Left lobe of liver (tissue), 2 donors: ENCODE measurements around the gene PCBD2. TPM values are rescaled to one million over a fixed set of nuclear protein-coding genes. Genes with fewer than 3 reads are reported as not detected.
"Not testable (repeated sequence)": the region's sequence is repeated elsewhere in the genome, so short reads cannot be mapped to it uniquely, and the experiment has no call there.

ENCODE experiments used
- ATAC-seq: fragments of 200-7000 bp; cut with Tn5 transposase; one replicate; pipeline ENCODE4 v1.9.1; 2020; ENCODE audit warnings: mild to moderate bottlenecking, moderate library complexity
- DNase-seq: peaks from one replicate; pipeline ENCODE4 v3.0.0-alpha.2; 2020; ENCODE audit warnings: low spot score
- total RNA-seq: library from RNA; stranded (reverse); gene quantifications from one replicate; pipeline ENCODE4 v1.2.1, GENCODE V29; 2021
- donor health status: DM: no; HTN: no; CAD: no; lungs with moderate emphysema.
- donor health status: DM: no; HTN: yes; CAD: no.

The PCBD2 gene
- total RNA-seq, 1 donor from 2014 or later = 10.6 TPM

DNA sequence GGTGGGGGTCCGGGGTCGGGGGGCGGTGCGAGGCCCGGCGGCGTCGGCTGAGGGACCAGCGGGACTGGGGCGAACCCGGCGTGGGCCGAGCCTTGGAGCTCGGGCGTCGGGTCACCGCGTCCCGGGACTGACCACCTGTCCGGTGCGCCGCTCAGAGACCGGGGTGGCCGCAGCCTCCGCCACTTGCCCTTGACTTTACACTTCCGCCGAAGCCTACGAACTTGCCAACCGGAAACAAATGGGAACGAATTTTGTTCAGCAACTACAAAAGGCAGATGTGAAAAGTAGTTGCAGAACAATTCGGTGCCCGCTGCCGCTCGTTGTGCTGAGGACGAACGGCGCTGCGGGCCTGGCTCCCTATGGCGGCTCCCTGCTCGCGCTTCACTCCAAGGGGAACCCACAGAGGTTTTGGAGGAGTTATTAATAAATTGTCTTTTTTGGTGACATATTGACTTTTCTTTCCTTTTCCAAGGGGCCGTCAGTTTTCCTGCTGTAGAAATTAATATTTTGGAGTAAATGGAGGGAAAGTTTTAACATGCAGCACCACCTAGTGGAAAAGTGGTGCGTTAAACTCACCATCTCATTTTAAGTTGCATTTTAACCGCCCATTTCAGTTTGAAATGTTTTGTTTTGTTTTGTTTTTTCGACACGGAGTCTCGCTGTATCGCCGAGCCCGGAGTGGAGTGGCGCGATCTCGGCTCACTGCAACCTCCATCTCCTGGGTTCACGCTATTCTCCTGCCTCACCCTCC, 490 bp downstream of the PCBD2 start:
- peak; percentile 66 for ATAC-seq

DNA sequence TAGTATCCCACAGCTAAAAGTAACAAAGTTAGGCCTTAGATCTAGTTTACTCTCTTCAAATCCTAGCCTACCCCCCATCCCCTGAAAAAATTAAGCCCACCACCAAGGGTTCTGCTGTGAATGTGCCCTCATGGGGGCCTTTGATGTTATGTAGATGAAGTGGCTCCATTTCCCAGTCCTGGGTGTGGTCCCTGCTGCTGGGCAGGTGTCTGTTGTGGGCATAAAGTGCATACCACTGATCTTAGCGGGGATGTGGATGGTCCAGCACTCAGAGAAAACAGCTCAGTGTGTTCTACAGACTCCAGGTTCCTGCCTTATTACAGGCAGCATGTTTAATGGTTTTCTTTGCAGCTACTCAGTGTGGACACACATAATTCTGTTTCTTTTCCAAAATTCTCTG, 1.9 kb downstream of the PCBD2 start:
- no peak for DNase-seq
- ATAC-seq = no peak

More for the DNA sequence above, 490 bp downstream of the PCBD2 start:
- no peak for DNase-seq

GRCh38 chr5:134910752-134911151, 5.8 kb downstream of the PCBD2 start:
- not testable (repeated sequence) for DNase-seq, ATAC-seq

DNA sequence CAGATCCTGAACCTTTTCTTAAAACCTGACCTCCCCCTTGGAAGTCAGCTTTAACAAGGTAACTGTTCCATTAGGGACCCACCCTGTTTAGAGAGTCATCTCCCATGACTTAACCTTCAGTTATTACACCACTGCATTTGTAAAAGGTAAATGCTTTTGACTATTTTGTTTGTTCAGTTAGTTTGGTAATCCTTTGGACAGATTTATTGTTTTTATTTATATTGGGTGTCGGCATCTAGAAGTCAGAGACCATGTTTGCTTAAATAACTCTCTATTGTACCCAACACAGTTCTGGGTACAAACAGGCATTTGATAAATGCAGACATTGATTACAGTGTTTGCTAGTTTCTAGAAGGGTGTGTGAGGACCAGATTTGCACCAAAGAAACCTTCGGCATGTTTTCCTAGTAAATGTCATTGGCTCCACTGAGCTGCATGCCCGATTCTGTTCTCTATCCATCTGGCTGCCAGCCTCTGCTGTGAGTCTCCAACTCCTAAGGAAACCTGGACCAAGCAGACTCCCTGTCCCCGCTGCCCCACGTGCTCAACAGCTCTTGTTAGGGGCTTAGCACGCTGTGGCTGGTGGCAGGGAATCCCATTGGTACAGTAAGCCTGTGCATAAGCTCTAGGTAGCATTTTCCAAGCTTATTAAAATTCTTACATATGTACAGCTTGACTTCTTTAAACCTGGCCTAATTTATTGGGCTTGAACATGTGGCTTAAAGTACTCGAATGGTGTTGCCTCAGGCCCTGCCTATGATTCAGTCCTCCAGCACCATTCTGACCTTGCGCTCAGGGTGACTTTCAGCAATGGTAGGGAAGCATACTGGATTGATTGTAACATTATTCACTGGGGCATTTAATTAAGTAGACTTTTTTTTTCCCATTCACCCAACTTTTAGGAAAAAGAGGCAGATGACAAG, 6.6 kb downstream of the PCBD2 start:
- ATAC-seq = peak; percentile 68
- DNase-seq = no peak

GRCh38 chr5:134913254-134913653, 8.3 kb downstream of the PCBD2 start:
- no peak for ATAC-seq
- DNase-seq = no peak

- ATAC-seq = no peak
These were observed 8.9 kb downstream of the PCBD2 start for GRCh38 chr5:134913795-134914194.

DNA sequence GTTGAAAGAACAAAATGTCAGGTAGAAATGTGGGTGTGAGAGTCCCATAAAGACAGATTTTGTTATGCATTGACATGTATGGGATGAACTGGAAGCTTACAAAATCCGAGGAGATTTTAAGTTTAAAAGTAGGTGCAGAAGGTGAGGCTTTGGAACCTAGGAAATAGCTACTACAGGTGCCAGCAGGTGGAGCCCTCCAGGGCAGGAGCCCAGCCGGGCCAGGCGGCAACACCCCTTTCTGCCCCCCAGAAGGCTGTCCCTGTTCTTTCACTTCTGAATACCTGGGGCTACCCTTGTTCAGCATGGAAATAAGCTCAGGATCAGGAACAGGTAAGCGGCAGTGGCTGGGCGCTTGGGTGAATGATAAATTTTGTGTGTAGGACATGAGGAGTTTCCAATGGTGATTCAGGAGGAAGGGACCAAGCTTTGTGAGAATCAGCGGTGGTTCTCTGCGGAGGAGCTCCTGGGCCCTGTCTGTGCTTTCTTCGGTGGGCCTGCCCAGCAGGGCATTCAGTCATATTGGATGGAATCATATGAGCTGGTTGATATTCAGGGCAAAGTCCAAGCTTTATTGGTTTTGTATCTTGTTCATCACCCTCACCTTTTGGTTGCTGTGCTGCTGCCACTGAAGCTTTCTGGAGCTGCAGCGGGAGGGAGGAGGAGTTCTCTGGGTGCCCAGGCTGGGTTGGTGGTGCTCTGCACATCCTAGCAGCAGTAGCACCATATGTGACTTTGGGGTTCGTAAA, 12.3 kb downstream of the PCBD2 start:
- peak; percentile 63 for ATAC-seq

More at GRCh38 chr5:134913795-134914194, 8.9 kb downstream of the PCBD2 start:
- DNase-seq = no peak

GRCh38 chr5:134918861-134919260, 13.9 kb downstream of the PCBD2 start:
- DNase-seq = no peak
- ATAC-seq = no peak

More for the DNA sequence above, 12.3 kb downstream of the PCBD2 start:
- DNase-seq = no peak

DNA sequence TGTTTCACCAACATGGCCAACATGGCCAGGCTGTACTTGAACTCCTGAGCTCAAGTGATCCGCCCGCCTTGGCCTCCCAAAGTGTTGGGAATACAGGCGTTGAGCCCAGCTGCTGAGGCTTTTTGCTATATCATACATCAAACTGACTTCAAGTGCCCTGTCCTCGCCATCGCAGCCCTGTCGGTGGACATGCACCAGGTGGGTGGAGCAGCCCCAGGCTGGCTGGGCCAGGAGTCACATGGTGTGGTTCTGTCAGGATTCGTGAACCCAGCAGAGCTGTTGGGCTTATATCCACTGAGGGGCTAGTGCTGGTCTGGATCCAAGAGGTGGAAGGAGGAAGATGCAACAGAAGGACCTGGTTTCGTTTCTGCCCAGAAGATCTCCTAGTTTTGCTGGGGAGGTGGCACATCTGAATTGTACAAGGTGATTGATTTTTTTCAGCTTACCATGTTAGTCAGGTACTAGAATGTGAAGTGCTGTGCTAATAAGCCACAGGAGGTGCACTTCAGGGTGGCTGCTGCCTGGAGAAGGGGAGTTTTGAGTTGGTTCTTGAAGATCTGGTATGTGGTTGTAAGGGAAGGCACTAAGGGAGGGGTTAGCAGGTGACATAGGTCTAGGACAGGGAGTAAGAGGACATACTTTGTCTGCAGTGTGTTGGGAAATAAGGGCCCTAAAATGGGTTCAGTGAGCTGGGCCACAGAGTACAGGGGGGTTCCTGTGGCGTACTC, 16.1 kb downstream of the PCBD2 start:
- ATAC-seq = no peak
- DNase-seq = no peak

DNA sequence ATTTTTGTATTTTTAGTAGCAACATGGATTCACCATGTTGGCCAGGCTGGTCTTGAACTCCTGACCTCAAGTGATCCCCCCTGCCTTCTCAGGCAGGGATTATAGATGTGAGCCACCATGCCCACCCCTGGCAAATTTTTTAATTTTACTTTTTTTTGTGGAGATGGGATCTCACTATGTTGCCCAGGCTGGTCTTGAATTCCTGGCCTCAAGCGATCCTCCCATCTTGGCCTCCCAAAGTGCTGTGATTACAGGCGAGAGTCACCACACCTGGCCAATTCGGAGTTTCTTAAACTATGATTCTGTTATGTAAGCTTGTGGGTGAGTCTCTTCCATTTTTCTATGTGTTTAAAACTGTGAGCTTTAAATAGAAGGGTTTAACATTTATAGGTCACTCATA, 27.6 kb downstream of the PCBD2 start:
- ATAC-seq (no peak), DNase-seq (no peak)

DNA sequence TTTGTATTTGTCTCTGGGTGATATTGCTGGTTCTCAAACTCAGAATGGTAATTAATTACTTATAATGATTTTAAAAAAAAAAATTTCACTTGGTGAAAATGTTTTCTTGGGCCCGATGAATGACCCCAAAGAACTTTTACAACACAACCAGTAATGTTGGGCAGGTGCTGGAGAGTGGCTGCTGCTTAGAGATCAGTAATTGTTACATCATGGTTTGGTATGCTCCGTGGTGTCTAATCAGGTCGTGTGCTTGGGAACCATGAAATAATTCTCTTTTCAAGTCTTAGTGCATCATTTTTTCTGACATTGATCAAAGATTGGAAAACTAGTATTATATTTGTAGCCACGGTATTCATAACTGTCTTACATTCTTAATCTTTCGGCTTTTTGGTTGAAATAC, 29.3 kb downstream of the PCBD2 start:
- DNase-seq = no peak

DNA sequence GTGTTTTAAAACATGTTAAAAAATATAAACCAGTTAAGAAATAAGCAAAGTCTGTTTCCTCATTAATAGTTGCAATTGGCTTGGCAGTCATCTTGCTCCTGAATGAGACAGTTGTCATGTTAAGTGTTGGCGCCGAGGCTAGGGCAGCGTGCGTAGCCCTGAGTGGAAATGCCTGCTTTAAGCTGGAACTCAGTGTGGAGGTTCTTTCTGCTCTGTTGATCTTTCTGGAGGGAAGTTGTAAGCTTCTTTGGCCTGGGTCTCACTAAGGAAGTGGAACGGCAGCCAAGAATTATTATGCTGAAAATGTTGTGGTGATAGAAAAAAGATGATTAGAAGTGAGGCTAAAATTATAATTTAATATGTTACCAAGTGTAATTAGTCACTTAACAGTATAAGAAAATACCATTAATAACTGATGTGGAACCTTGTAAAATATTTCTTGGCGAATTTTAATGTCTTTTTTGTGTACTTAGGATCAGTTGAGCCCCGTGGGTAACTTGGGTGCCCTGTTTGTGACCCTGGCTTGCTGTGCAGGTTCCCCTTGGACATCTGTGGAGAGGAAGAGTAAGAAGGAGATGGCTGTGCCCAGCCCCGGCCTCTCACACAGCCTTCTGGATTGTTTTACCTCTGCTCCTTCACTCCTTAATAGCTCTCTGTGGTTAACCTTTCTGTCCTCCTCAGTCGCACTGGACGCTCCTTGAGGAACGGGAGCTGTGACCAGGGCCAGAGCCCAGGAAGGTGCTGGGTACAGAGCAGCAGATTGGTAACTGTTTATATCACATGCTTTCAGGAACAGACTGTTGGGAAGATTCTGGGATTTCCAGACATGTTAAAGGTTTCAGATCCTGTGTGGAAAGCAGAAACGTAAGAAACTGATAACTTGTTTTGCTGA, 31.0 kb downstream of the PCBD2 start:
- DNase-seq = no peak
- ATAC-seq = no peak

More for the DNA sequence above, 29.3 kb downstream of the PCBD2 start:
- ATAC-seq = no peak

GRCh38 chr5:134937526-134937925, 32.6 kb downstream of the PCBD2 start:
- no peak for ATAC-seq

GRCh38 chr5:134938030-134938429, 33.1 kb downstream of the PCBD2 start:
- DNase-seq (no peak), ATAC-seq (no peak)

More at GRCh38 chr5:134937526-134937925, 32.6 kb downstream of the PCBD2 start:
- no peak for DNase-seq

DNA sequence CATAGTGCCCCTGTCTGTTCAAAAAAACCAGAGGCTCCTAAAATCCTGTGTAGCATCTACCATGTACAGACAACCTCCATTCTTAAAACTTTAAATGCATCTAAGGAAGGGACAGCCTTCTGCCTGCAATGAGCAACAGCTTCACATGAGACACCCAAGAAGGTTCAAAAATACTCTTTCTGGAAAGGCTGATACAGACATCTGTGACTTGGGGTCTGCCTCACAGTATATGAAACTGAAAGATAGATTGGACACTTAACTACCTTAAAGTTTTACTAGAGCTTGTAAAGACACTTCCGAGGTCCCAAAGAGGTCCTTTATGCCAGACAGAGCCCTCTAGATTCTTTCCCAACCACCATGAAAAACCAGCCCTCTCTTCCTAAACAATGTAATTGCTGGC, 34.6 kb downstream of the PCBD2 start:
- DNase-seq (no peak), ATAC-seq (no peak)

- DNase-seq = no peak
- no peak for ATAC-seq
These were observed 38.6 kb downstream of the PCBD2 start for GRCh38 chr5:134943547-134943946.

GRCh38 chr5:134944630-134945029, 39.7 kb downstream of the PCBD2 start:
- no peak for ATAC-seq
- no peak for DNase-seq

DNA sequence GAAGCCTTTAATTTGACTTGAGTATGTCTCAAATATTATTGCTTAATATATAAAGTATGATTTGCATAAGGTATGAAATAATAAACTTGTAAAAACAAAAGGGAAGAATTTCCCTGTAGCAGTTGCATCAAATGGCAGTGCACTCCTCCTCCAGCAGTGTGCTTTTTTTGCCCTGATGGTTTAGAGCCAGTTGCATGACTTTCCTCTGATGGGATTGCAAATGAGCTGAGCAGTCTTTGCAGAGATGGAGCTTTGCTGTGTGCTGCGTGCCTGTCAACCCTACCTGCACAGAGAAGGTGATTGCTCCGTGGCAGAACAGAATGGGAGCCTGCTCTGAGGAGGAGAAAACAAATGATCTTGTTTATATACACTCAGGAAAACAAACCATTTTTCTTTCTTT, 40.1 kb downstream of the PCBD2 start:
- ATAC-seq (no peak), DNase-seq (no peak)

DNA sequence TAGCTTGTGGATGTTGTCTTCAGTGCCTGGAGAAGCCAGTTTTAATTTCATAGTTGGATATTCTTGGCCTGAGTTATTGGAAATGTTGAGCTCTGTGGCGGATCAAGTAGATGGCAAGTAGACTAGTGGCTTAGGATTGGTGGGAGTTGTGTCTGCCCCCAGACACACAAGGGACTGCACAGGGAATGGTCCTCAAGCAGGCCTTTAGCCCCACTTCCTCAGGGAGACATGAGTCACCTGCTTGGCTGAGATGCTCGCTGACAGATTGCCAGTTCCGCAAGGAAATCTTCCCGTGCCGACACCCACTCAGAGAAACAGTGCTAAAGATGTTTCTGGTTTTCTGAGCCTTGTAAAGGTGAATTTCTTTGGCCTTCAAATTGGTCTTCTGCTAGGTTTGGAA, 44.0 kb downstream of the PCBD2 start:
- no peak for ATAC-seq
- DNase-seq = no peak
